ENCODE data around the gene POLR2I. TPM values are rescaled to one million over a fixed set of nuclear protein-coding genes. Genes with fewer than 3 reads are reported as not detected.
A peak's percentile ranks its signal among the peaks of the same experiment; 100 is the strongest.

The POLR2I gene
- total and polyA plus RNA-seq, 2 of the 13 experiments (the other 11 are each of a cell fraction or from before 2014, with no cell fraction given), result 40.5 to 104 TPM

GRCh38 chr19:36112678-36113077 is 2.0 kb downstream of the POLR2I start (continued):
- no peak for TF ChIP-seq ZBTB8A (CRISPR knock-in tag; IDR thresholded peaks at IDR 0.05; ENCODE audit: borderline replicate concordance, low read depth)

DNA sequence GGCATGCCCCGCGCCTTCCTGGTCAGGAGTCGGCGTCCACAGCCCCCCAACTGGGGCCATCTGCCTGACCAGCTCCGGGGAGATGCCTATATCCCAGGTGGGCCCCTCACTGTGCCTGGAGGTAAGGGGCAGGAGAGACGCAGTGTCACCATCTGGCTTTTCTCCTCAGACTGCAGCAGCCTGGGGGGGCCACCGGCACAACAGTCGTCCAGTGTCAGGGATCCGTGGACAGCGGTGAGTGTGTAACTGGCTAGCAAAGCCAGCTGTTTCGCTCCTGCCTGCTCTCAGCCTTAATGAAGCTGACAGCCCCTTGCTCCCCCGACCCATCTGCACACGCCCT is 3.5 kb downstream of the POLR2I start:
- Histone ChIP-seq H3K4me3 (replicated peaks in 1 of 3; ENCODE audit: insufficient read depth in 1 of 3, low read depth in 2 of 3, low read length in 3 of 3) (no peak overlapping the region), H3K27me3 (ENCODE audit: control insufficient read depth in 1 of 2, insufficient read depth in 2 of 2, low read length in 2 of 2) (no peaks in the 10 kb centered on the region; a peak in 1 of 5 replicates), H4K20me1 (ENCODE audit: insufficient read depth, low read length) (no peaks in the 10 kb centered on the region), H3K79me2 (ENCODE audit: insufficient read depth, low read length) (peaks cover 13% of the 10 kb centered on the region), H3K9ac (ENCODE audit: insufficient read depth, low read depth, low read length) (no peak overlapping the region), H2AFZ (ENCODE audit: low read length) (no peak overlapping the region), H3K4me1 (ENCODE audit: insufficient read depth, low read length) (peaks cover 11% of the 10 kb centered on the region), H3K9me3 (ENCODE audit: low read length) (no peaks in the 10 kb centered on the region), H3K4me2 (ENCODE audit: low read depth, low read length) (no peak overlapping the region), H3K36me3 (replicated peaks in 1 of 2; ENCODE audit: control insufficient read depth in 1 of 2, insufficient read depth in 2 of 2, low read length in 2 of 2) (peaks cover 5 to 12% of the 10 kb centered on the region in 2 experiments; a peak in 1 of 5 replicates), H3K27ac (ENCODE audit: extremely low read length, insufficient read depth, low read length) (no peak overlapping the region)
- in situ Hi-C loops (cut with HindIII; ENCODE audit: extremely low pct_ligation_motif_present, low pct_unique_long_range_greater_than_20kb), result no loop called here
- TF ChIP-seq ZNF441 (CRISPR knock-in tag; IDR thresholded peaks at IDR 0.05; ENCODE audit: borderline replicate concordance), result no peak
- TF ChIP-seq ZNF496 (CRISPR knock-in tag; IDR thresholded peaks at IDR 0.05; ENCODE audit: insufficient replicate concordance), result no peak
- TF ChIP-seq FOXK2 (IDR thresholded peaks at IDR 0.05), result no peak
- TF ChIP-seq AGO2 (optimal IDR thresholded peaks at IDR 0.05; ENCODE audit: low read depth, low read length), result peak; percentile 67
- TF ChIP-seq ZNF768 (CRISPR knock-in tag; IDR thresholded peaks at IDR 0.05), result no peak
- TF ChIP-seq ATF6 (CRISPR knock-in tag; conservative IDR thresholded peaks at IDR 0.05), result no peak
- TF ChIP-seq ZNF20 (CRISPR knock-in tag; IDR thresholded peaks at IDR 0.05), result no peak
- TF ChIP-seq KDM2A (CRISPR knock-in tag; IDR thresholded peaks at IDR 0.05; ENCODE audit: borderline replicate concordance, low read depth), result no peak
- TF ChIP-seq GPN1 (CRISPR knock-in tag; IDR thresholded peaks at IDR 0.05; ENCODE audit: borderline replicate concordance), result no peak
- TF ChIP-seq PRPF4 (IDR thresholded peaks at IDR 0.05; ENCODE audit: low read depth, low read length, poor library complexity, severe bottlenecking), result no peak
- TF ChIP-seq, protein P1, sequence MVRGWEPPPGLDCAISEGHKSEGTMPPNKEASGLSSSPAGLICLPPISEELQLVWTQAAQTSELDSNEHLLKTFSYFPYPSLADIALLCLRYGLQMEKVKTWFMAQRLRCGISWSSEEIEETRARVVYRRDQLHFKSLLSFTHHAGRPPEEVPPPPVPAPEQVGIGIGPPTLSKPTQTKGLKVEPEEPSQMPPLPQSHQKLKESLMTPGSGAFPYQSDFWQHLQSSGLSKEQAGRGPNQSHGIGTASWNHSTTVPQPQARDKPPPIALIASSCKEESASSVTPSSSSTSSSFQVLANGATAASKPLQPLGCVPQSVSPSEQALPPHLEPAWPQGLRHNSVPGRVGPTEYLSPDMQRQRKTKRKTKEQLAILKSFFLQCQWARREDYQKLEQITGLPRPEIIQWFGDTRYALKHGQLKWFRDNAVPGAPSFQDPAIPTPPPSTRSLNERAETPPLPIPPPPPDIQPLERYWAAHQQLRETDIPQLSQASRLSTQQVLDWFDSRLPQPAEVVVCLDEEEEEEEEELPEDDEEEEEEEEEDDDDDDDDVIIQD (CRISPR knock-in tag; IDR thresholded peaks at IDR 0.05; ENCODE audit: low read depth), result no peak
- no peak for TF ChIP-seq ZNF572 (CRISPR knock-in tag; IDR thresholded peaks at IDR 0.05)
- TF ChIP-seq RBFOX2 (IDR thresholded peaks at IDR 0.05; ENCODE audit: low read depth, low read length), result peak; percentile 40; the same call in 1 of the 2 replicates
- no peak for TF ChIP-seq CHD2 (IDR thresholded peaks at IDR 0.05; ENCODE audit: low read depth, low read length)
- CTCF ChIA-PET (ENCODE audit: low intra/inter-chr PET ratio, low total read pairs), result no interaction called here
- 100% methylated on average over 2 of the region's 13 CpGs for WGBS (ENCODE audit: low lambda C conversion rate)
- POLR2A ChIA-PET, result no interaction called here
- BruUV-seq (replicated peaks), result no TSS peak
- intact Hi-C loops (cut with micrococcal nuclease; ENCODE audit: unreplicated experiment), result no loop called here
- ATAC-seq (no peak), DNase-seq (ENCODE audit: low spot score) (no peak), FAIRE-seq (no peak)
